Measurements from ENCODE around the gene B3GALT4.
A peak's percentile ranks its signal among the peaks of the same experiment; 100 is the strongest.
"Not testable (repeated sequence)": the region's sequence is repeated elsewhere in the genome, so short reads cannot be mapped to it uniquely, and the experiment has no call there.

Gene B3GALT4

GRCh38 chr6:33273924-33274902, 2.7 kb upstream of the B3GALT4 start:
- Histone ChIP-seq H3K9me3 (ENCODE audit: severe bottlenecking) (no peaks in the 10 kb centered on the region), H3K36me3 (ENCODE audit: low read depth) (peaks cover 51% of the 10 kb centered on the region), H3K4me3 (ENCODE audit: severe bottlenecking) (peak overlapping the region; percentile 61), H3K27me3 (ENCODE audit: insufficient read depth, poor library complexity, severe bottlenecking) (no peaks in the 10 kb centered on the region), H3K27ac (ENCODE audit: poor library complexity, severe bottlenecking) (peak overlapping the region; percentile 84), H3K4me1 (ENCODE audit: insufficient read depth, poor library complexity, severe bottlenecking) (peaks cover 33% of the 10 kb centered on the region)
- ATAC-seq (ENCODE audit: low read depth) (no peak), DNase-seq (ENCODE audit: low spot score) (no peak)
- TF ChIP-seq CTCF (IDR thresholded peaks at IDR 0.05; ENCODE audit: poor library complexity, severe bottlenecking) = no peak

GRCh38 chr6:33275795-33276580, 935 bp upstream of the B3GALT4 start:
- DNase-seq (ENCODE audit: low spot score); H3K9me3 ChIP-seq (ENCODE audit: severe bottlenecking); ATAC-seq (ENCODE audit: low read depth); H3K27me3 ChIP-seq (ENCODE audit: insufficient read depth, poor library complexity, severe bottlenecking): not testable (repeated sequence)
- peaks cover 58% of the 10 kb centered on the region for H3K36me3 ChIP-seq (ENCODE audit: low read depth)
- H3K27ac ChIP-seq (ENCODE audit: poor library complexity, severe bottlenecking) = peak overlapping the region; percentile 84
- H3K4me3 ChIP-seq (ENCODE audit: severe bottlenecking) = peak overlapping the region; percentile 31
- H3K4me1 ChIP-seq (ENCODE audit: insufficient read depth, poor library complexity, severe bottlenecking) = peaks cover 33% of the 10 kb centered on the region

GRCh38 chr6:33276581-33276863, 401 bp upstream of the B3GALT4 start:
- ATAC-seq (ENCODE audit: low read depth) (peak; percentile 4; the same call in 2 of the 3 replicates), DNase-seq (ENCODE audit: low spot score) (no peak)
- peak overlapping the region; percentile 84 for H3K27ac ChIP-seq (ENCODE audit: poor library complexity, severe bottlenecking)
- H3K4me1 ChIP-seq (ENCODE audit: insufficient read depth, poor library complexity, severe bottlenecking) = peaks cover 33% of the 10 kb centered on the region
- H3K27me3 ChIP-seq (ENCODE audit: insufficient read depth, poor library complexity, severe bottlenecking) = no peaks in the 10 kb centered on the region
- H3K9me3 ChIP-seq (ENCODE audit: severe bottlenecking) = no peaks in the 10 kb centered on the region
- no peak for TF ChIP-seq CTCF (IDR thresholded peaks at IDR 0.05; ENCODE audit: poor library complexity, severe bottlenecking)
- H3K36me3 ChIP-seq (ENCODE audit: low read depth) = peaks cover 60% of the 10 kb centered on the region
- peak overlapping the region; percentile 31 for H3K4me3 ChIP-seq (ENCODE audit: severe bottlenecking)

- no peak for TF ChIP-seq CTCF (IDR thresholded peaks at IDR 0.05; ENCODE audit: poor library complexity, severe bottlenecking)
- ATAC-seq (ENCODE audit: low read depth) = no peak
- H3K4me3 ChIP-seq (ENCODE audit: severe bottlenecking) = peak overlapping the region; percentile 31
- H3K27me3 ChIP-seq (ENCODE audit: insufficient read depth, poor library complexity, severe bottlenecking) = no peaks in the 10 kb centered on the region
- peak overlapping the region; percentile 84 for H3K27ac ChIP-seq (ENCODE audit: poor library complexity, severe bottlenecking)
- DNase-seq (ENCODE audit: low spot score) = no peak
- no peaks in the 10 kb centered on the region for H3K9me3 ChIP-seq (ENCODE audit: severe bottlenecking)
- peaks cover 33% of the 10 kb centered on the region for H3K4me1 ChIP-seq (ENCODE audit: insufficient read depth, poor library complexity, severe bottlenecking)
- peaks cover 59% of the 10 kb centered on the region for H3K36me3 ChIP-seq (ENCODE audit: low read depth)
Measured at GRCh38 chr6:33277663-33278391, 904 bp downstream of the B3GALT4 start.

- Histone ChIP-seq H3K4me1 (ENCODE audit: insufficient read depth, poor library complexity, severe bottlenecking) (peaks cover 32% of the 10 kb centered on the region), H3K9me3 (ENCODE audit: severe bottlenecking) (no peaks in the 10 kb centered on the region), H3K27ac (ENCODE audit: poor library complexity, severe bottlenecking) (peak overlapping the region; percentile 84), H3K4me3 (ENCODE audit: severe bottlenecking) (no peak overlapping the region), H3K27me3 (ENCODE audit: insufficient read depth, poor library complexity, severe bottlenecking) (no peaks in the 10 kb centered on the region), H3K36me3 (ENCODE audit: low read depth) (peaks cover 57% of the 10 kb centered on the region)
- TF ChIP-seq CTCF (IDR thresholded peaks at IDR 0.05; ENCODE audit: poor library complexity, severe bottlenecking) = no peak
- ATAC-seq (ENCODE audit: low read depth) (no peak), DNase-seq (ENCODE audit: low spot score) (no peak)
Measured at GRCh38 chr6:33278392-33278741, 1.4 kb downstream of the B3GALT4 start.

All from RWPE2 (cell line).